GM23338 (cell line): Measurements from ENCODE around the gene BTRC.

Experiments
- CREB1 ChIP-seq: fragments of 250-450 bp; sonication (Bioruptor Pico); IDR thresholded peaks from 2 replicates; pipeline ENCODE4 v1.5.0; 2020; ENCODE audit warnings: low read depth, mild to moderate bottlenecking, moderate library complexity
- CTCF ChIP-seq, 2 experiments: fragments of 200-600 bp in 1 of 2; sonication (generic) in 1 of 2; conservative IDR thresholded peaks; 2 replicates each; pipeline versions ENCODE4 v1.5.1 to v1.6.1; 2016 to 2017; ENCODE audit warnings: antibody characterized with exemption in 2 of 2, low read depth in 2 of 2, mild to moderate bottlenecking in 2 of 2, moderate library complexity in 1 of 2
- EZH2 ChIP-seq: fragments of 200-600 bp; sonication (generic); IDR thresholded peaks from one replicate; pipeline ENCODE4 v1.8.0; 2017; ENCODE audit warnings: antibody characterized with exemption, mild to moderate bottlenecking, low read depth; ENCODE audit not compliant: unreplicated experiment
- JUNB ChIP-seq: IDR thresholded peaks from one replicate; pipeline ENCODE4 v1.6.1; 2016; ENCODE audit warnings: antibody characterized with exemption; ENCODE audit not compliant: unreplicated experiment
- POLR2AphosphoS5 ChIP-seq: IDR thresholded peaks from 2 replicates; pipeline ENCODE4 v1.6.1; 2016; ENCODE audit warnings: antibody characterized with exemption, low read depth
- REST ChIP-seq: IDR thresholded peaks from one replicate; pipeline ENCODE4 v1.6.1; 2018; ENCODE audit warnings: antibody characterized with exemption; ENCODE audit not compliant: unreplicated experiment

DNA sequence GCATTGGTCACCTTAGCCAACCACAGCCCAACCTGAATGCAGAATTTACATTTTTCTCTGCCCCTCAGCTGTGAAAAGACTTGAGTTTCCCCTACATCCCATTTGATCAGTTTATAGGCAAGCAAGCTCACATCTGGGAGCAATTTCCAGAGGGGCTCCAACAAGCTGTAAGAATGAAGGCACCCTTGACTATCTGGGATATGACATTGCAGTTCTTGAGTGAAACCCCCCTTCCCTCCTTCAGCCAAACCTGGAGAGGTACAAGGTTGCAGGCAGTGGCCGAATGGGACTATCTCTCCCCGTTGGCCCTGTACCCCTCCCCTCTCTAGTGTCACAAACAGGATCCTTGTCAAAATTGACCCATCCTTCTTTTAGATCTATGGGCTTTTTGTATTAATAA is 203.6 kb downstream of the BTRC start:
- TF ChIP-seq CREB1 (CRISPR knock-in tag) (no peak), CTCF (conservative IDR thresholded peaks at IDR 0.05; ENCODE audit: low read depth in 2 of 2) (no peak), POLR2AphosphoS5 (no peak), EZH2 (no peak), JUNB (no peak), REST (no peak)
